GM21528 (cell line): ENCODE results near the gene CHKA.
A peak's percentile ranks its signal among the peaks of the same experiment; 100 is the strongest.

Experiments used
- ATAC-seq: cut with Tn5 transposase; IDR thresholded peaks from one replicate; pipeline ENCODE4 v1.9.1; 2021; ENCODE audit warnings: mild to moderate bottlenecking, moderate library complexity; ENCODE audit not compliant: unreplicated experiment, low FRiP score

Gene CHKA

GRCh38 chr11:68036717-68037239 is 84.4 kb downstream of the CHKA start:
- no peak for ATAC-seq

GRCh38 chr11:68036141-68036716 is 85.0 kb downstream of the CHKA start:
- no peak for ATAC-seq

GRCh38 chr11:68035266-68035876 is 85.8 kb downstream of the CHKA start:
- ATAC-seq: no peak

GRCh38 chr11:68033708-68034045 is 87.5 kb downstream of the CHKA start:
- no peak for ATAC-seq

GRCh38 chr11:68032997-68033707 is 88.0 kb downstream of the CHKA start:
- ATAC-seq: no peak

- no peak for ATAC-seq
Measured at GRCh38 chr11:68032003-68032402, 89.2 kb downstream of the CHKA start.

- ATAC-seq: no peak
Measured at GRCh38 chr11:68031144-68031464, 90.1 kb downstream of the CHKA start.

- peak; percentile 80 for ATAC-seq
Measured at GRCh38 chr11:68030318-68031143, 90.7 kb downstream of the CHKA start, which contains the start of gene NDUFS8. Gene NDUFS8 (plus strand): TSS chr11:68030681. CDS start chr11:68032152, 1,471 bp downstream.

- ATAC-seq: no peak
Measured at GRCh38 chr11:68028802-68029545, 92.2 kb downstream of the CHKA start.

- no peak for ATAC-seq
Measured at GRCh38 chr11:68027667-68028066, 93.5 kb downstream of the CHKA start.

GRCh38 chr11:68026391-68027105 is 94.6 kb downstream of the CHKA start:
- ATAC-seq: no peak

GRCh38 chr11:68025047-68025446 is 96.1 kb downstream of the CHKA start:
- no peak for ATAC-seq

GRCh38 chr11:68024508-68024907 is 96.7 kb downstream of the CHKA start:
- ATAC-seq: no peak

- ATAC-seq: no peak
Measured at GRCh38 chr11:68022531-68022930, 98.7 kb downstream of the CHKA start.

- no peak for ATAC-seq
Measured at GRCh38 chr11:68021167-68021787, 99.9 kb downstream of the CHKA start.

- ATAC-seq: no peak
Measured at GRCh38 chr11:68020575-68020974, 100.6 kb downstream of the CHKA start.

GRCh38 chr11:68019486-68019885 is 101.7 kb downstream of the CHKA start:
- no peak for ATAC-seq

- ATAC-seq: no peak
Measured at GRCh38 chr11:68018730-68019190, 102.4 kb downstream of the CHKA start.
